Hematopoietic multipotent progenitor cell treated with erythropoietin and hydrocortisone succinate and interleukin-3 and kit ligand, for 15 days (in vitro differentiated cells): ENCODE results near the gene HOXA3.

ENCODE experiments used
- DNase-seq: peaks from one replicate; pipeline ENCODE4 v3.0.0-alpha.2; 2015; ENCODE audit warnings: low spot score

HOXA3 gene

DNA sequence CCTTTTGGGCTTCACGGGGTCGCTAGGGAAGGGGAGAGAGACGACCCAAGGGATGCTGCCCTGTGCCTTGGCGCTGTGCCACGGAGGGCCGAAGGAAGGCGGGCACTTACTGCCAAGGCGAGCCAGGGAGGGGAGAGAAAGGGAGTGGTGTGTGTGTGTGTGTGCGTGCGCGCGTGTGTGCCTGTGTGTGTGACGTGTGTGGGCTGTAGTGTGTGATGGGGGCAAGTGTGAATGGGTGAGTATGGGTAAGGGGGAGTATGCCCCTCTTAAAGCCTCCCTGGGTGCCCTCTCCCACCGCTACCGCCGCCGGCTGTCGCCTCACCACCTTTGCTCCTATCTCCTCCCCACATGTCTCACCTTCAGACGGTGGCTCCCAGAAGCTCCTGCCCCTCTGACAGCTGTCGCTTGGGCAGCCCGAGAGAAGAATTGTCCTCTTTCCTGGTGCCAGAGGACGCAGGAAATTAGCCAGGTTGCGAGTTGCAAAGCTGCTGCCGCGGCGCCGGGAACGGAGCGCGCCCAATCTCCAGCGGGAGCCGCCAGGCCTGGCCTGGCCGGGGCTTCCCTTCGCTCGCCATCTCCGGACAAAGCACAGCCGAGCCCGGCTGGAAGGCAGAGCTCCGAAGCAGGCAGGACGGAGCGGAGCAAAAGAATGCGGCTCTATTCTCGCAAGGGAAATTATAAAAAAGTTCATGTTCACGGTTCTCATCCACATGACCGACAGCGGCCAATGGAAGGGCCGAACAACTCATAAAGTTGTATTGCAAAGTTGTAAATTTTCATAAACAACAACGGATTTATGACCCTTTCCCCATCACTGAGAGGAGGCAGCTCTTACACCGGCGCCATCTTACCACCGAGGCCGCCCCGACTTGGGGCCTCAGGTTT is at the start of gene HOXA3:
Gene HOXA3 (minus strand): TSS at position 653 of the 885 bp plus-strand sequence. CDS start 41,943 bp downstream, outside the sequence.
- DNase-seq: no peak

DNA sequence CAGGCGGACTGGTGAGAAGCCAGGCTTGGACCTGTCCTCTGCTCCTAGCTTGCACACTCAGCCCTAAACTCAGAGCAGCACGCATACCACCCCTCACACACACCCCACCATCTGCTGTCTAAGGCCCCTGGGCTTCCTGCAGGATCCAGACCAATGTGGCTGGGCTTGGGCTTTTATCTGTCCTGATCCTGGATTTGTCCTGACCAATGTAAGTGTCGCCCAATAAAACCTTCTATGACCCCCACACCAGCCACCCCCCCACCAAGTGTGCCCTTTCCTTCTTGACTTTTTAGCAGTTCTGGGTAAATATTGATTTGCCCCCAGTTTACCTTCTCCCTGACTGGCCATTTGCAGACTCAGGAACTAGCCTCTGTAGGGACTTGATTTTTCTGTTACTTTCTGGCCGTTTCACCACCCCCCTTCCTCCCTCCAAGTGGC is 49.2 kb upstream of the HOXA3 start:
- no peak for DNase-seq

GRCh38 chr7:27200761-27201579 is 48.6 kb upstream of the HOXA3 start:
- DNase-seq: no peak

GRCh38 chr7:27199849-27200760 is 47.7 kb upstream of the HOXA3 start, which contains the start of gene HOXA13:
Gene HOXA13, minus strand, starts transcription at chr7:27200091. Its CDS starts 14 bp downstream, at chr7:27200077.
- no peak for DNase-seq

DNA sequence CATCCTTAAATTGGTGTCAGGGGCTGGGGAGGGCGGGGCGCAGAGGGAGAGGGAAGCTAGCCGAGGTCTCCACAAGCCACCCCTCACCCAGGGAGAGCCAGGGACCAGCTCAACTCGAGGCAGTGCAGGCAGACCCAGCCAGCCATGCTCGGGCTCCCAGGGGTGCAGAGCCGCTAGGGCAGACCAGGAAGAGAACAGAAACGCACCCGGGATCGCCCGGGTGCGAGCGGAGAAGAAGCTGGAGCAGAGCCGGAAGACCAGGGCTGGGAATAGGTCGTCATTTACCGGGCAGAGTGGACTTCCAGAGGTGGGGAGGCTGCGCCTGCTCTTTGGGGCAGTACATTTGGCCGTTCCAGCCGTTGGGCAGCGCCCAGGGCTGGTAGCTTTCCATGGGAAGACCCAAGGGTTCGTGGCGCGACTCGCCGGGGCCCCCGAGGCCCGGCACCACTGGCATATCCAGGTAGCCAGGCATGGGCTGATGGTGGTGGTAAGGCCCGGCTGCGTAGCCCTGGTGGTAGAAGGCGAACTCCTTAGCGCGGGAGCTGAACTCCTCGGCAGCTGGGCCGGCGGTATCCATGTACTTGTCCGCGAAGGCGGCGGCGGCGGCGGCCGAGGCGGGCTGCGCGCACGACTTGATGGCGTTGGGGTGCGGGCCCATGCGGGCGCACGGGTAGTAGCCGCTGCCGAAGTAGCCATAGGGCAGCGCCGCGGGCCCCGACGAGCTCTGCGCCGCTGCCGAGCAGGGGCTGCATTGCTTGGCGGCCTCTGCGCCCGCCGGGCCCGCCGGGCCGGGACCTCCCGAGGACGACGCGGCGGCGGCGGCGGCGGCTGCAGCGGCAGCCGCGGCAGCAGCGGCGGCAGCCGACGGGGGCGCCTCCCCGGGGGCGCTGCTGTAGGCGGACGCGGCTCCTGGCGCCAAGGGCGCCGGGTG is 46.8 kb upstream of the HOXA3 start:
- no peak for DNase-seq

GRCh38 chr7:27198138-27198841 is 45.9 kb upstream of the HOXA3 start:
- DNase-seq: no peak

- no peak for DNase-seq
Observed at GRCh38 chr7:27197137-27198042, 45.0 kb upstream of the HOXA3 start.

DNA sequence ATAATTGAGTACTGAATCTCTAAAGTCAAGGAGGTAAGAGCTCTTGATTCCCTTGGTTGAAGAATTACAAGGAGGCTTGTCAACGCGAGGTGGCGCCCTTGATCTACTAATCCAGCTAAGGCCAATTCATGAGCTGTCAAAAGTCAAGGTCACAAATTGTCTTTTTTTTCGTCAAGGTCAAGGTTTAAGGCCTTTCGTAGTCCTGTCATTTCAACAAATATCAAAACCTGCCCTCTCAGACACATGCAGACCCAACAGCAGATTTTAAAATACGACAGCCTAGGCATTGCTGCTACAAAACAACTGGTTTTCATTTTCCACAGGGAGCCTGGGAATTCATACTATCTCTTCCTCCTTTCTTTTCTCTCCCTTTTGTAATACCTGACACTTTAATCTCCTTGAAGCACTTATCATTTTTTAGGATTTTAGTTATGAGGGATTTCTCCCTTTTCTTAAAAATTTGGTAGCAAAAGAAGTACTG is 43.9 kb upstream of the HOXA3 start:
- DNase-seq: peak; percentile 54

GRCh38 chr7:27194686-27195379 is 42.5 kb upstream of the HOXA3 start:
- no peak for DNase-seq

DNA sequence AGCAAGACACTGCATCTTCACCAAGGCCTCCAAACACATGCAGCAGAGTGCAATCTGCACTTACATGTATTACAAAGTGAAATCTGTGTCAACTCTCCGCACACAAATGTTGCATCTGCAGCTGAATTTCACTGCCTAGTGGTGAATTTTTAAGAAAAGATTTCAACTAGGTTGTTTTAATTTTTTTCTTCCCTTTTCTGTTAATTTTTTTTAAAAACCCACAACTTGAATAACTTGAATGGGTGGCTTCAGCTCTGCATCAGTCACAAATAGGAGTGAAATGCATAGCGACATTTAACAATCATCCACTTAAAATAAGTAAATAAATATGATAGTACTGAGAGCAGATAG is 41.6 kb upstream of the HOXA3 start:
- DNase-seq: no peak

GRCh38 chr7:27193335-27194001 is 41.1 kb upstream of the HOXA3 start:
- DNase-seq: no peak

- no peak for DNase-seq
Observed at GRCh38 chr7:27192546-27193334, 40.4 kb upstream of the HOXA3 start.

DNA sequence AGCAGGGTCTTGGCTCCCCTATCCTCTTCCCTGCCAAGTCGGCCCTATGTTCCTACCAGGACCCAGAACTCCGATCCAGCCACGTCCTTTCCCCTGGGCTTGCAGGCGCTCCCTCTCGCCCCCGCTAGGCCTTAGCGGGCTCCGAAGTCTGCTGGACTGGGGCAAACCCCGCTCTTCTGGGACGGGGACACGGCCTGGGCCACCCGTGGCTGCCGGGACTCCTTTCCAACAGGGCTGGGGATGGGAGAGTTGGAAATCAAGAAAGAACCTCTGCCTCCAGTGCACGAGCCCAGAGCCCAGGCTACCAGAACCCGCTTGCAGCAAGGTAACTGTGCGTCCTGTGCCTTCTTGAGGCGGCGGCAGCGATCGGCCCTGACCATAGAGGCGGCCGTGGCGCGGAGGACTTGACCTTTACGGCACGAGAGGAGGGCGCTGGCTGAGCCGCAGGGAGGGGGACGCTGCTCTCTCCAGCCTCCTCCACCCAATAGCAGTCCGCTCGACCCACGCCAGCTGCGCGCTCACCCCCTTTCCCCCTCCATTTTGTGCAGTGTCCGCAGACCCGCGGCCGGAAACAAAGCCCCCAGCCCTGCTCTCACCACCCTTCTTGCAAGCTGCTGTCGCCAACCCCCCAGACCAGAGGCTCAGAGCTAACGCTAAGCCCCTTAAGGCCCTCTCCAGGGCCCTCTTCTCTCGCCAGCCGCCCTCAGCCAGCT is 39.6 kb upstream of the HOXA3 start:
- no peak for DNase-seq

DNA sequence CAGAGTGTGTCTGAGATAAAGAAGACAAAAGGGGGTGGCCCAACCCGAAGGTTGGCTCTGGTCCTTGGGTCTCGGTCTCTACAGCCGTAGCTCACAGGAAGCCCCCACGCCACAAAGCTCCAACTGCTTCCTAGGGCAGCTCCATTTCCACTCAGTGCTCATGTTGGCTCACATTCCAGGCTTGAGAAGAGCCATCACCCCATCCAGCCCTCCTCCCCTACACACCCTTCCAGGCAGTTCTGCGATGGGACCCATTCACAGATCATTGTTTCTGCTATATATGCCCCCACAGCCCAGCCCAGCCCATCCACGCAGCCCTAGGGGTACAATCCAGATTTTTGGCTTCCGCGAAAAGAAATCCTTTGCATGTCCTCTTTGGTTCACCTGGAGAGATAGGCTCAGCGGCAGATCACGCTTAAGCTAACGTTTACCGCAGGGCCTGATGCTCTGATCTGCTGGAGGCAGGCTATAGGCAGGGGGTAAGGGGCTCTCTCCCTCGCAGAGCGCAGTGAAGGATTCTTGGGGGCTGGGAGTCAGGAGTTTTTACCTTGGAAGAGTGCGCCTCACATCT is 38.9 kb upstream of the HOXA3 start:
- no peak for DNase-seq

GRCh38 chr7:27189997-27190748 is 37.8 kb upstream of the HOXA3 start:
- DNase-seq: no peak
